Measurements from ENCODE around the gene SLC66A1. TPM values are rescaled to one million over a fixed set of nuclear protein-coding genes. Genes with fewer than 3 reads are reported as not detected.
"Not testable (repeated sequence)": the region's sequence is repeated elsewhere in the genome, so short reads cannot be mapped to it uniquely, and the experiment has no call there.

SLC66A1 gene
- total RNA-seq, 1 experiment from 2014 or later: 32.3 TPM

DNA sequence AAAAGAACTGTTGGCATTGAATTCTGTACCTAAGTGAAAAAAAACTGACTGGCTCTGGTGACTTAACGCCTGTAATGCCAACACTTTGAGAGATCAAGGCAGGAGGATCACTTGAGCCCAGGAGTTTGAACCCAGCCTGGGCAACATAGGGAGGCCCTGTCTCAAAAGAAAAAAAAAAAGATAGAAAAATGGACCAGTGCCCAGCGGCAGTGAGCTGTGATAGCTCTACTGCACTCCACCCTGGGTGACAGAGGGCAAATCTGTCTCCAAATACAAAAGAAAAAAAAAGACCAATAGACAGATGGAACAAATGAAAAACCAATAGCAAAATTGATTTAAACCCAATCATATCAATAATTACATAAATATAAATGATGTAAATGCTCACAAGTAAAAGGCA is 22.9 kb upstream of the SLC66A1 start:
- in situ Hi-C loops (cut with HindIII; ENCODE audit: low pct_unique_long_range_greater_than_20kb, low sequenced_read_pairs): no loop called here
- DNase-seq (ENCODE audit: low read depth, low spot score): no peak

DNA sequence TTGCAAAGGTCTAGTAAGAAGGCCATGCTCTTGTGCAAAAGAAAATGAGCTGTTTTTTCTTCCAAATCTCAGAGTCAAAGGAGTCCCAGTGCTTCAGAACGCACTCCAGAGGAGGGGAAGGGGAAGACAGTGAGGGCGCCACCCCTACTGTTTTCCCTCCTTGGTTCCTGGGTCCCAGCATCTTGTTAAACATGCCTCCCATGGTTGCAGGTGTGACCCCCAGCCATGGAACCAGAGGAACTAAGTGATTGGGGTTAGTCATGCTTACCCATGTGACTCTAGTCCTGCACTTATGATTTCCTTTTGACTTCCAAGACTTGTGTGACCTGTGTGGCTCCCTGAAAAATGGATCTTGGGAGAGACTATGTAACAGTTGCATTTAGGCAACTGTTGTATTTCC is 17.5 kb upstream of the SLC66A1 start:
- in situ Hi-C loops (cut with HindIII; ENCODE audit: low pct_unique_long_range_greater_than_20kb, low sequenced_read_pairs): no loop called here
- no peak for DNase-seq (ENCODE audit: low read depth, low spot score)

DNA sequence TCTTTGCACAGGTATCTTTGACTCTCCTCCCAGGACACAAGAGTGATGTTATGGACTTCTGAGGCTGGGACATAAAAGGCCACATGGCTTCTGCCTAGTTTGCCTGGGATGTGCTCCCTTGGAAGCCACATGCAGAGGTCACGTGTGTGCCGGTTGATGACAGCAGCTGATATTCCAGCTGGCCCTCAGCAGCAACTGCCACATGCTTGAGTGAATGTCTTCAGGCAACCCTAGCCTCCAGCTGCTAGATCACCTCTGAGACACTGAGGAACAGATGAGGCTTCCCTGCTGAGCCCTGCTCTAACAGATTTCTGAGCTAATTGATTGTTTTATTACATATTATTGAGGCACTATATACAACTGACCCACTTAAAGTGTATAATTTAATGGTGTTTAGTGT is 11.9 kb upstream of the SLC66A1 start:
- in situ Hi-C loops (cut with HindIII; ENCODE audit: low pct_unique_long_range_greater_than_20kb, low sequenced_read_pairs): no loop called here
- no peak for DNase-seq (ENCODE audit: low read depth, low spot score)

DNA sequence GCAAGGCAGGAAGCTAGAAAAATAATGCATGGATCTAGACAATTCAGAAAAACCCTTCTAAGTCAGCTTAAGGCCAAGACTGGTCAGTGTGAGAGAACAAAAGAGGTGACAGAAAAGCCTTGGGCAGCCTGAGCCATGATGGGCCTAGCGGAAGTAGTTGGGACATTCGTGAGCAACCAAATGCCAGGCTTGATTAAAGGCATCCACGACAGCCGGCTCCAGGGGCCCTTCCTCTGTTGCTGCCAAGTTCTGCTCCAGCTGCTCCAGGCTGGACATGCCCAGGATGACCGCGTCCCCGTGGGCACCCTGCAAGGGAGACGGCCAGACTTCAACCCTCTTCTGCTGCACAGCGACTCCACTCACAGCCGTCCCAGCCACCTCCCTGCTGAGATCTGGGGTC is 8.0 kb upstream of the SLC66A1 start:
- in situ Hi-C loops (cut with HindIII; ENCODE audit: low pct_unique_long_range_greater_than_20kb, low sequenced_read_pairs); DNase-seq (ENCODE audit: low read depth, low spot score): not testable (repeated sequence)

DNA sequence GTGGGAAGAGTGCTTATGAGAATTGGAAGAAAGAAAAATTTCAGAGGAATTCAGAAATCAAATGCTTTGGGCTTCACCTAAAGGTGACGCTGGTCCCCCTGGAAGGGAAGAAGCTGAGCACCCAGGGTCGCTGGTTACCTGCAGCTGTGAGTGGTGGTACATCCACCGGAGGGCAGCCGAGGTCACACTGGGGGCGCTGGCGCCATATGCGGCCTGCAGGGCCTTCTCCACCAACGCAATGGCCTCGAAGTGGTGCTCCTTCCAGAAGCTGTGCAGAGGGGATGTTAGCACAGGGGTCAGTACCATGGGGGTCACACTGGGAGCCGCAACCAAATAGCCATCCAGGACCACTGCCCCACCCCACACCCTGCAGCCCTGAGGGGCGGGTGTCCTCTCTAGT is 6.2 kb upstream of the SLC66A1 start:
- in situ Hi-C loops (cut with HindIII; ENCODE audit: low pct_unique_long_range_greater_than_20kb, low sequenced_read_pairs): no loop called here
- no peak for DNase-seq (ENCODE audit: low read depth, low spot score)

DNA sequence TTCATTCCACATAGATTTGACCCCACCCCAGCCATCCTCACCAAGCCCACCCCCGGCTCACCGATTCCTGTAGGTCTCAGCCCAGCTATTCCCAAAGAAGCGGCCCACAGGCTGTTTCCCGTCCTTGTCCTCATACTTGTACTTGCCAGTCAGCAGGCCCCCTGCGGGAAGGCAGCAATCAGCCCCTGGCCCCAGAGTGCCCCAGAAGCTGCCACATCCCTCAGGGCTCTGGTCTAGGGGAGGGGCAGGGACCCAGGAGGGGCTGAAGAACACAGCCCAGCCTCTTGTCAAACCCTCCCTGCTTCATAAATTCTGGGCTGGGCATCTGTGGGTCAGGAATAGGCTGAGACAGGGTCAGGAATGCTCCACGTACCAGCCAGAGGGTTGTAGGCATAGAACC is 5.2 kb upstream of the SLC66A1 start:
- DNase-seq (ENCODE audit: low read depth, low spot score): no peak
- in situ Hi-C loops (cut with HindIII; ENCODE audit: low pct_unique_long_range_greater_than_20kb, low sequenced_read_pairs): no loop called here

DNA sequence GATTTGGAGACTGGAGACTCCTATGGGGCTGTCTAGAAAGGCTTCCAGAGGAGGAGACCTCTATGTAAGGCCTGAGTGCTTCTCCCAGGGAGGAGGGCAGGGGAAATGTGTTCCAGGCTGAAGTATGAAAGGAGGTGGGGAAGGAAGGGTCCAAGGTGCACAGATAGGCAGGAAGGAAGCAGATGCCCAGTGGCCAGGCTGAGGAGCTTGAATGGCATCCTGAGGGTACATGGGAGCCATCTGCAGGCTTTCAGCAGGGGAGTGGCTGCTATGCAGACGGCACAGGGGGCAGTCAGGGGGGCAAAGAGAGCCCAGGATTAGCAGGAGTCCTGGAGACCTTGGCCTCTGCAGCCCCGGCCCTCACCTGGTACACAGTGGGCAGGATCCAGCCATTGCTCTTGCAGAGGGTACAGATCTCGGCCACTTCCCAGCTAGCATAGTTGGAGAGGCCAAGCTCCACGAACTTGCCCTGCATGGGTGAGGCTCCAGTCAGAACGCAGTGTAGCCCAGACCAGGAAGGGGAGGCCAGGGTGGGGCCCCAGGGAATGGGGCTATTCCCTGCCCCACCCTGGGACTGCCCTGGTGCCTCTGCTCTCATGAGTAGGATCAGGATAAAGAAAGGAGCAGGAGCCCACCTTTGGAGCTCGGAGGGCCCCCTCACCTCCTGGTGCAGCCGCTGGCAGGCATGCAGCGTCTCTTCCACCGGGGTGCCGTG is 4.2 kb upstream of the SLC66A1 start:
- DNase-seq (ENCODE audit: low read depth, low spot score): no peak

DNA sequence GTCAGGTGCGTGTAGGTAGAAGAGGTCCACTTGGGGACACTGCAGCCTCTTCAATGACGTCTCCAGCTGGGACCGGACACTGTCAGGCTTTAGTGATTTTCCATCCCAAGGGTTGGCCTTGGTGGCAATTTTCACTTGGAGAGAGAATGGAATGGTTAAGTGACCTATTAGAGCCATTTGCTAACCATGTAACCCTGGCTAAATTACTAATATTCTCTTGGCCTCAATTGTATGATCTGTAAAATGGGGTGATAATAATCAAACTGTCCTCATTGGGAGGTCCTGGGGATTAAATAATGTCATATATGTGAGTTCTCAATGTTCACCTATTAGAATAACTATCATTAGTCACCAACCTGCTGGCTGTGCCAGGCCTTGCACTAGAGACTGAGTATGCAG is 3.6 kb upstream of the SLC66A1 start:
- no peak for DNase-seq (ENCODE audit: low read depth, low spot score)
- in situ Hi-C loops (cut with HindIII; ENCODE audit: low pct_unique_long_range_greater_than_20kb, low sequenced_read_pairs): no loop called here

More for the DNA sequence above, 4.2 kb upstream of the SLC66A1 start:
- in situ Hi-C loops (cut with HindIII; ENCODE audit: low pct_unique_long_range_greater_than_20kb, low sequenced_read_pairs): no loop called here

DNA sequence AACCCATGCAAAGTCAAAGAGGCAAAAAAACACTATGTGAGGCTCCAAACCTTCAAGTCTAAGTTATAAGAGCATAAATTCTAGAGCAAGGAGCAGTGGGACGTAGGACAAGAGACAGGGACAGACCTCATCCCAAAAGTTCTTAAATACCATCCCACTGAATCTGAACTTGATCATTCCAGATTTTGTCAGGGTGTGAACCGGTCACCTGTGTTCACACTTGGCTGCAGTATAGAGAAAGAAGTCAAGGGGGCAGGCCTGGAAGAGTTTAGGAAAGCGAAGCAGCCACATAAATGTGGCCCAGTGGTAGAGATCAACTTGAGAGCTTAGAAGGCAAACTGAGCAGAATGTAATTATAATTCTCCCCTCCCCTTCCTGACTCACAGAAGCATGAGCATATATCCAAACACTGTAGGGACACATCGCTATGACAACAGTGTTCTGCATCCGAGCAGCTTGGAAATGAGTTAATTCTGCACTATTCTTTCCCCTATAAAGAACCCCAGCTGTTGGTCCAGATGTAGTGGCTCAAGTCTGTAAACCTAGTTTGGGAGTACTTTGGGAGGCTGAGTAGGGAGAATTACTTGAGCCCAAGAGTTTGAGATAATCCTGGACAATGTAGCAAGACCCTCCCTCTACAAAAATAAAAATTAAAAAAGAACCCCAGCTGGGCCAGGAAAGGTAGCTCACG is 2.9 kb upstream of the SLC66A1 start:
- in situ Hi-C loops (cut with HindIII; ENCODE audit: low pct_unique_long_range_greater_than_20kb, low sequenced_read_pairs): no loop called here
- no peak for DNase-seq (ENCODE audit: low read depth, low spot score)

DNA sequence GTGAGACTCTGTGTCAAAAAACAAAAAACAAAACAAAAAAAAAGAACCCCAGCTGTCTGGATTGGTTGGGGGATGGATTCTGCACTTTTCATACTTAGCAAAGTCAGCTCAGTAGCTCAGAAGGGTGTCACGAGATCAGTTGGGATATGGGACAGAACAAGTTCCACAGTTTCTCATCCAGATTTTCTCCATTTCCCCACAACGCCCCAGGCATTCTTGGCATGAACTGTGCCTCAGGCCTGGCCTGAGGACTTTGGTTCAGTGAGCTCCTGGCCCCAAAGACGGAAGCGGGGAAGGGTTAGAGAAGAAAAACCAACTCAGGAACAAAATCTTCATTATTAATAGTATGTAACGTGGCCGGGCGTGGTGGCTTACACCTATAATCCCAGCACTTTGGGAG is 2.1 kb upstream of the SLC66A1 start:
- in situ Hi-C loops (cut with HindIII; ENCODE audit: low pct_unique_long_range_greater_than_20kb, low sequenced_read_pairs): no loop called here
- DNase-seq (ENCODE audit: low read depth, low spot score): no peak

DNA sequence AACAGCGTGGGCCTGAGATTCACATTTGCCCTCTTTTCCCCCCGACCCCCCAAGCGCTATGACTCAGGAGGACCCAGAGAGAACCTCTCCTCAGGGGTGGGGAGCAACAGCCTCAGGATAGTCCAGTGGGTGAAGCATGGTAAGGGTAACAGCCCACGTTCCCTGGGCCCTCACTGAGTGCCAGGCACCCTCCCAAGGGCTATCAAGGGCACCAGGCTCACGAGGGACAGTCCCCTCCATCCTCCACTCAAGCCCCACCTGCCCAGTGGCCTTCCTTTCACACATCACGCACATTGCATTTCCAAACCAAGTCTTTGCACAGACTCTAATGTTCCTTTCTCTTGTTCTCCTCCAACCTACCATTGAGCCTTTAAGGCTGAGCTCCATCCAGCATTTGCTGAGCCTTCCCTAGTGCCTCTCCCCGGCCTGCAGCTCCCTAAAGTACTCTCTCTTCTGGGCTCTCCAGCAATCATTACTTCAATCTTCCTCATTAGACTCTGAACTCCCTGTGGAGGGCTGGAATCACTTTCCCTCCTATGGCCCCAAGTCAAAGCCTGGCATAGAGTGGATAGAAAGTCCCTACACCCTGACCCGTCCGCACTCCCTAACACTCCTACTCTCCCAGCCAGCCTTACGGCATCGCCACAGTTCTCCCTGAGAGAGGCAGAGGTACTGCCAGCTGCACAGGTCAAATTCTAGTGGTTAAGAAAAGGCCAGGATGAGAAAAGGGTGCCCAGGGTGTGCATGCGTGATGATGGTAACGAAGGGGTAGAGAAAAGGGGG is 1.2 kb upstream of the SLC66A1 start:
- in situ Hi-C loops (cut with HindIII; ENCODE audit: low pct_unique_long_range_greater_than_20kb, low sequenced_read_pairs): no loop called here
- no peak for DNase-seq (ENCODE audit: low read depth, low spot score)

DNA sequence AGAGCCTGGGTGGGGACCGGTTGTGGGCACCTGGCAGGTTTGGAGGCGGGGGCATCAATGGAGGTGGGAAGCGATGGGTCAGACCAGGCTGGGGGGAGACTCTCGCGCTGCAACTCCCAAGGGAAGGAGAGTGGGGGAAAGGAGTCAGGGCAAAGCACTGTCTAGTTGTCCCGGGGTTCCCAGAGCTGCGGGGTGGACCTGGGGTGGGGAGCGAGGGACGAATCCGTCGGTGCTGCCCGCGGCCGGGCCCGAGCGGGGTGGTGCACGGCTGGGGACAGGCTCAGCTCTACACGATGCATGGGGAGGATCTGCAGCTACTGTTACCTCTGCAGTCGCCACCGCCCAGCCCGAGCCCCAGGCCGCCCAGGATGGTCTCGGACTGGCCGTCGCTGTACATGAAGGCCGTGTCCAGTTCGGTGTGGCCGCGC is 609 bp upstream of the SLC66A1 start:
- in situ Hi-C loops (cut with HindIII; ENCODE audit: low pct_unique_long_range_greater_than_20kb, low sequenced_read_pairs): no loop called here
- no peak for DNase-seq (ENCODE audit: low read depth, low spot score)

DNA sequence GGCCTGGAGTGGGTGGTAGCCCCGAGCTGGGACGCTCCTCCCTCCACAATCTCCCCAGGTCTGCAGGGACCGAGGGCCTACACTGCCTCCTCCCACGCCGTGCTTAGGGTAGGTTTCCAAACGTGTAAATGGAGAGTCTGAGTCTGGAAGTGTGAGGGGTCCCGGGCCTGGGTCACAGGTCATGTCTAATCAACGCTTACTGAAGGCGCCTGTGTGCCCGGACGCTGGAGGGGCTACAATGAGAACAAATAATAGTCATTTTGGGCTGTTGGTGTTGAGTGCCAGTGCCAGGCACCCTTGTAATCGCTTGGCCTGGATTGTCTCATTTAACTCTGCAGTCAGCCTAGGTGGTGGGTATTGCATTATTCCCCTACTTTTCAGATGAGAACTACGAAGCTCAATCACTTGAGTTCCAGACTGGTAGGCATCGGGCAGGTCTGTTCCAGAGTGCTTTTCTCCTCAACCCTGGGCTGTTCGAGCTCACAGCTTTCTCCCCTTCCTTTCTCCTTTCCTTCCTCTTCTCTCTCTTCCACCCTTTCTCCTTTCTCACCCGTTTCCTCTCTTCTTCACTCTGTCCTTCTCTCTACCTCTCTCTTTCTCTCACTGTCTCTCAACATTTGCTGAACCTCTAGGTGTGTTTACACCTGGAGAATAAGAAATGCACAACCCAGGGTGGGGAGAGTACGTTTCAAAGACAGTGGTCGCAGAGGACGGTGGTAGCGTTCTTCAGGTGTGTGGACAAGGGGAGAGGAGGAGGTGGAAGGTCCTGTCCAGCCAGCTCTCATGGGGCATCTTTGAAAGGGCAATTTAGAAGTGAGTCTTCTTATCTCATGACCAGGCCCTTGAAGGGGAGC is 883 bp downstream of the SLC66A1 start:
- in situ Hi-C loops (cut with HindIII; ENCODE audit: low pct_unique_long_range_greater_than_20kb, low sequenced_read_pairs): no loop called here
- no peak for DNase-seq (ENCODE audit: low read depth, low spot score)

DNA sequence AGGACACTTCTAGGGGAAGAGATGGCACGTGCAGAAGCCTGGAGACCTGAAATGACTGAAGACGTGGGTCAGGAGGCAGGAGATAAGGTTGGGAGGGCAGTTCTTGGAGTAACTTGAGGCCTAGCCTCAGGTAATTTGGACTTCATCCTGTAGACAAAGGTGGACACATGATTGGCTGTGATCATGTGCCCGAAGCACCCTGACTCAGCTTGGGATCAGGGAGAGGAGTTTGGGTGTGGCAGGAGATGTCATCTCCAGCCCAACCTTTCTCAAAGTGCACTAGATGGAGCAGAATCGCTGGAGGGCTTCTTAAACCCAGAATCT is 1.5 kb downstream of the SLC66A1 start:
- no peak for DNase-seq (ENCODE audit: low read depth, low spot score)
- in situ Hi-C loops (cut with HindIII; ENCODE audit: low pct_unique_long_range_greater_than_20kb, low sequenced_read_pairs): no loop called here

DNA sequence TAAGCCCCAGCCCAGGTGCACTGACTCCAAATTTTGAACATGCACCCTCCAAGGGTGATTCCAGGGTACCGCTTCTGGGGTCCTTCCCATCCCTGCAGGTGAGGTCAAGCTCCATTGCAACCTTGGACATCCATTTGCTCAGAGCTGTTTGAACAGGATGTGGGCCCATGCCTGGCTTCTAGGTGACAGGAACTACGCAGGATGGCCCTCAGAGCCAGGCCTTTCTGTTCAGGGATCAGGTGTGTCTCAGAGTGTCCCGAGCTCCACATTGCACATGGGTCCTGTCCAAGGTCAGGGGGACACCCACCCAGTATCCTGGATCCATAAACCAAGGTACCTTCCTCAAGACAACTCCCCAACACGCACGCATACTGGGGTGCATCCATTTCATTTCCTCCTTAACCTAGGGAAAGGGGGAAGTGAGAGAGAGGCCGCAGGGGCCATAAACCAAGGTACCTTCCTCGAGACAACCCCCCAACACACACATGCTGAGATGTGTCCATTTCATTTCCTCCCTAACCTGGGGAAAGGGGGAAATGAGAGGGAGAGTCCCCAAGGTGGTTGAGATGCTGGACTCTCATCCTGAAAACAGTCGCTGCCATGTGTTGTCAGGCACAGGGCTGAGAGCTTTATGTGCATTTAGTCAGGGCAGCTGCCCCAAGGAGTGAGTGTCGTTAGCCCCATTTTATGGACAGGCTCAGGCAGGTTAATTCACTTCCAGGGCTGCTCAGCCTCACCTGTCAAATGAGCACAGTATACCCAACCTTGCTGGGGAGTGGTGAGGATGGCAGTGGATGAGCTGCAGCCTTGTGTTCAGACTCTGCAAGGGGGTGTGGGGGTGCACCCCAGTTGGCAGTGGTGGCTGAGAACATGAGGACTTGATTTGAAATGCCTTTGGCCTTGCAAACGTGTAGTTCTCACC is 2.1 kb downstream of the SLC66A1 start:
- no peak for DNase-seq (ENCODE audit: low read depth, low spot score)
- in situ Hi-C loops (cut with HindIII; ENCODE audit: low pct_unique_long_range_greater_than_20kb, low sequenced_read_pairs): no loop called here

DNA sequence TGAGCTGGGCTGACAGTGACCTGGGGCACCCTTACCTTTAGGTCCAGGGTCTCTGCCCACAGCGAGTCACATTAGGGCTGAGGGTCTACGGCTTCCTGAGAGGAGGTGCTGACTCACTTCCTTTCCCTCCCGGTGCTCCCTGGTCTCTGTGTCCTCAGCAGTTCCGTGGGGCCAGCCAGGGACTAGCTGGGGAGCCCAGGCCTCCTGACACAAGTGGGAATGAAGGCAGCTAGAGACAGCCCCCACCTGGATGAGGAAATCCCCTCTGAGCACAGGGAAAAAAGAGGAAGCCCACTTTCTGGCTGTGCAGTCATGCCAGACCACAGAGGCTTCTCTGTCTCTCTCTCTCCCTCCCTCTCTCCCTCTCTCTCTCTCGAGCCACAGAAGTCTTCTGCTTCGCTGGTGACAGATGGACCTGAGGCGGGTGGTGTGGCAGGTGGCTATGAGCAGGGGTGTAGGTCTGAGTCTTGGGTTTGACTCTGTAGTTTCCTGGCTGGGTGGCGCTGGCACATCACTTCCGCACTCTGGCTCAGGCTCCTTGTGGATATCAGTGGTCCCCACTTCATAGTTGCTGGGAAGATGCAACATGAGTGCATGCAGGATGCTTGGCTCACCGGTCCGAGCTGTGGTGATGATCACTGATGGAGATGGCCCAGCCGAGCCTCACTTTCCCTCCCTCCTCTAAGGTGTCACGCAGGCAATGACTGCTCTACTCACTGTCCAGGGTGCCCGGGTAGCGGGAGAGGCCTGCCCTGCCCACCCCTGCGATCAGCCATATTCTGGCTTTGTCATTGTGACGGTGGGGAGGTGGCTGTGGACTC is 3.5 kb downstream of the SLC66A1 start:
- in situ Hi-C loops (cut with HindIII; ENCODE audit: low pct_unique_long_range_greater_than_20kb, low sequenced_read_pairs): no loop called here
- DNase-seq (ENCODE audit: low read depth, low spot score): no peak
